ENCODE results near the gene VIPR1. TPM values are rescaled to one million over a fixed set of nuclear protein-coding genes. Genes with fewer than 3 reads are reported as not detected.

Gene VIPR1
- total and polyA plus RNA-seq, 11 donors = 0.96 to 5.4 (median 2.4) TPM

GRCh38 chr3:42503251-42503924 lies 945 bp downstream of the VIPR1 start:
- H3K27me3 ChIP-seq = peaks cover 0 to 34% (median 8%) of the 10 kb centered on the region in 9 donors
- H3K4me3 ChIP-seq = peak overlapping the region in 9 of 12 donors; percentile 46 to 63 (median 53)
- WGBS, 4 donors = 64 to 84% (median 68%) methylated on average over 3 to 4 of the region's 4 CpGs
- no peak overlapping the region for H3K27ac ChIP-seq
- intact Hi-C loops (cut with DNase I) = loop anchor here in 8 of 10 donors (5.0 to 10.0 kb wide), 4 partner anchors 34 to 251 kb away; no protein-coding TSS in a partner anchor
- DNase-seq (peak in 2 of 5 donors; percentile 4 to 11), ATAC-seq (no peak)
- TF ChIP-seq CTCF (IDR thresholded peaks at IDR 0.05) = no peak
- TF ChIP-seq POLR2A (IDR thresholded peaks at IDR 0.05) = no peak
- H3K9me3 ChIP-seq = no peaks in the 10 kb centered on the region
- peaks cover 0 to 33% (median 12%) of the 10 kb centered on the region in 12 donors for H3K4me1 ChIP-seq
- H3K36me3 ChIP-seq = no peaks in the 10 kb centered on the region

- peak overlapping the region in 1 of 12 donors; percentile 61 for H3K4me3 ChIP-seq
- TF ChIP-seq CTCF (IDR thresholded peaks at IDR 0.05) (no peak), POLR2A (IDR thresholded peaks at IDR 0.05) (no peak)
- peaks cover 0 to 33% (median 12%) of the 10 kb centered on the region in 12 donors for H3K4me1 ChIP-seq
- 79 to 97% (median 93%) methylated on average over 4 of the region's 4 CpGs for WGBS, 4 donors
- intact Hi-C loops (cut with DNase I) = loop anchor here in 8 of 10 donors (5.0 to 10.0 kb wide), 4 partner anchors 33 to 251 kb away; no protein-coding TSS in a partner anchor
- no peaks in the 10 kb centered on the region for H3K36me3 ChIP-seq
- no peak overlapping the region for H3K27ac ChIP-seq
- DNase-seq (peak in 1 of 5 donors; percentile 8), ATAC-seq (no peak)
- H3K9me3 ChIP-seq = no peaks in the 10 kb centered on the region
- peaks cover 0 to 33% (median 8%) of the 10 kb centered on the region in 9 donors for H3K27me3 ChIP-seq
These were observed 1.5 kb downstream of the VIPR1 start for GRCh38 chr3:42503957-42504333.

DNA sequence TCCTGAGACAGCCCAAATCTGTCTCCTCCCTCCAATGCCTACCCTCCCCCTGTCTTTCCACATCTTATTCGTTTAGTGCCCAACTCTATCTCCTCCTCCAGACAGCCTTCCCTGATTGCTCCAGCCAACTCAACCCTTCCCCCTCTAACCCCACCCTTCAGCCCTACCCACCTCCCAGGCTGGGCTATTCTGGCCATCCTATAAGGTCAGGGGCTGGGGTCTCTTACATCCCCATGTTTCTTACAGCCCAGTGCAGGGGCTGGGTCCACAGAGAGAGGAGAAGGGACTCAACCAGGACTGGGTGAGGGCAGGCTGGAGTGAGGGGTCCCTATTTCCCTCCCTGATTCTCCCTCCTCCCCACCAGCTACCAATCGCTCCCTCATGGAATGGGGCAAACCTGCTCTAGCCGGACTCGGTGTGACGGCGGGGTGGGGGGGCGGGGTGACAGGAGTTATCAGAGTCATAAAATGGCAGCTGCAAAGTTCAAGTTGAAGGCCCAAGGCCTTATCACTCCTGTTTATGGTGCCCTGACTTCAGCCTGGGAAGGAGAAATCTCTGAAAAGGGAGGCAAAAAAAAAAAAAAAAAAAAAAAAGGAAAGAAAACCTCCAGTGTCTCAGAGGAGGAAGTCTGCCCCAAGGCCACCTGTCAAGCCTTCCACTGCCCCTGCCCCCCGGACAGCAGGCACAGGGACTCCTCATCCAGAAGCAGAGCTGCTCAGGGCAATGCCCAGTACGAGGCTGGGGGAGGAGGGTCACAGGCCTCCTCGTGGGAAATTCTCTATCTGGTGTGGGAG lies 2.1 kb downstream of the VIPR1 start:
- no peaks in the 10 kb centered on the region for H3K9me3 ChIP-seq
- intact Hi-C loops (cut with DNase I) = loop anchor here in 8 of 10 donors (5.0 to 10.0 kb wide), 4 partner anchors 33 to 250 kb away; no protein-coding TSS in a partner anchor
- 74 to 84% (median 78%) methylated on average over 10 of the region's 10 CpGs for WGBS, 4 donors
- peak overlapping the region in 1 of 12 donors; percentile 37 for H3K27ac ChIP-seq
- no peak for TF ChIP-seq POLR2A (IDR thresholded peaks at IDR 0.05)
- no peak for TF ChIP-seq CTCF (IDR thresholded peaks at IDR 0.05)
- H3K27me3 ChIP-seq = peaks cover 0 to 27% (median 8%) of the 10 kb centered on the region in 9 donors
- H3K36me3 ChIP-seq = no peaks in the 10 kb centered on the region
- peaks cover 0 to 33% (median 12%) of the 10 kb centered on the region in 12 donors for H3K4me1 ChIP-seq
- H3K4me3 ChIP-seq = no peak overlapping the region
- peak in 2 of 5 donors; percentile 5 to 11 for DNase-seq
- ATAC-seq = no peak

All from heart left ventricle (tissue), 16 donors.